ENCODE measurements around the gene ZDHHC11B. TPM values are rescaled to one million over a fixed set of nuclear protein-coding genes. Genes with fewer than 3 reads are reported as not detected.
"Not testable (repeated sequence)": the region's sequence is repeated elsewhere in the genome, so short reads cannot be mapped to it uniquely, and the experiment has no call there.

The ZDHHC11B gene
- total and polyA plus RNA-seq, 2 of the 13 experiments (the other 11 are each of a cell fraction or from before 2014, with no cell fraction given) = 0.11 to 0.12 TPM

GRCh38 chr5:745272-746142 is 39.0 kb downstream of the ZDHHC11B start:
- H3K9ac ChIP-seq (ENCODE audit: insufficient read depth, low read depth, low read length); POLR2A ChIA-PET; H2AFZ ChIP-seq (ENCODE audit: low read length); H3K4me2 ChIP-seq (ENCODE audit: low read depth, low read length); FAIRE-seq; H3K36me3 ChIP-seq (replicated peaks in 1 of 2; ENCODE audit: control insufficient read depth in 1 of 2, insufficient read depth in 2 of 2, low read length in 2 of 2); H3K4me1 ChIP-seq (ENCODE audit: insufficient read depth, low read length); H3K4me3 ChIP-seq (replicated peaks in 1 of 3; ENCODE audit: insufficient read depth in 1 of 3, low read depth in 2 of 3, low read length in 3 of 3); H4K20me1 ChIP-seq (ENCODE audit: insufficient read depth, low read length); H3K9me3 ChIP-seq (ENCODE audit: low read length); H3K27ac ChIP-seq (ENCODE audit: extremely low read length, insufficient read depth, low read length); H3K79me2 ChIP-seq (ENCODE audit: insufficient read depth, low read length); DNase-seq (ENCODE audit: low spot score); intact Hi-C loops (cut with micrococcal nuclease; ENCODE audit: unreplicated experiment); BruUV-seq (replicated peaks); CTCF ChIA-PET (ENCODE audit: low intra/inter-chr PET ratio, low total read pairs): not testable (repeated sequence)
- ATAC-seq = peak; percentile 33
- H3K27me3 ChIP-seq (ENCODE audit: control insufficient read depth in 1 of 2, insufficient read depth in 2 of 2, low read length in 2 of 2) = peaks cover 2 to 12% of the 10 kb centered on the region in 2 experiments; a peak in 1 of 5 replicates
- in situ Hi-C loops (cut with HindIII; ENCODE audit: extremely low pct_ligation_motif_present, low pct_unique_long_range_greater_than_20kb) = loop anchor here (5.0 kb wide), 1 partner anchor 97 kb away; no protein-coding TSS in a partner anchor
- 31% methylated on average over 18 of the region's 23 CpGs for WGBS (ENCODE audit: low lambda C conversion rate)

- CTCF ChIA-PET (ENCODE audit: low intra/inter-chr PET ratio, low total read pairs); BruUV-seq (replicated peaks); H3K4me2 ChIP-seq (ENCODE audit: low read depth, low read length); H3K4me3 ChIP-seq (replicated peaks in 1 of 3; ENCODE audit: insufficient read depth in 1 of 3, low read depth in 2 of 3, low read length in 3 of 3); H3K9ac ChIP-seq (ENCODE audit: insufficient read depth, low read depth, low read length); H2AFZ ChIP-seq (ENCODE audit: low read length); H3K9me3 ChIP-seq (ENCODE audit: low read length); H4K20me1 ChIP-seq (ENCODE audit: insufficient read depth, low read length); H3K79me2 ChIP-seq (ENCODE audit: insufficient read depth, low read length); ATAC-seq; H3K27me3 ChIP-seq (ENCODE audit: control insufficient read depth in 1 of 2, insufficient read depth in 2 of 2, low read length in 2 of 2); H3K4me1 ChIP-seq (ENCODE audit: insufficient read depth, low read length); intact Hi-C loops (cut with micrococcal nuclease; ENCODE audit: unreplicated experiment); H3K27ac ChIP-seq (ENCODE audit: extremely low read length, insufficient read depth, low read length); DNase-seq (ENCODE audit: low spot score); FAIRE-seq; H3K36me3 ChIP-seq (replicated peaks in 1 of 2; ENCODE audit: control insufficient read depth in 1 of 2, insufficient read depth in 2 of 2, low read length in 2 of 2); POLR2A ChIA-PET; in situ Hi-C loops (cut with HindIII; ENCODE audit: extremely low pct_ligation_motif_present, low pct_unique_long_range_greater_than_20kb): not testable (repeated sequence)
- 55% methylated on average over 11 of the region's 11 CpGs for WGBS (ENCODE audit: low lambda C conversion rate)
Observed at GRCh38 chr5:743696-744404, 40.7 kb downstream of the ZDHHC11B start.

- CTCF ChIA-PET (ENCODE audit: low intra/inter-chr PET ratio, low total read pairs); H3K4me1 ChIP-seq (ENCODE audit: insufficient read depth, low read length); DNase-seq (ENCODE audit: low spot score); H3K36me3 ChIP-seq (replicated peaks in 1 of 2; ENCODE audit: control insufficient read depth in 1 of 2, insufficient read depth in 2 of 2, low read length in 2 of 2); intact Hi-C loops (cut with micrococcal nuclease; ENCODE audit: unreplicated experiment); POLR2A ChIA-PET; ATAC-seq; H3K4me3 ChIP-seq (replicated peaks in 1 of 3; ENCODE audit: insufficient read depth in 1 of 3, low read depth in 2 of 3, low read length in 3 of 3); H3K27ac ChIP-seq (ENCODE audit: extremely low read length, insufficient read depth, low read length); H3K79me2 ChIP-seq (ENCODE audit: insufficient read depth, low read length); H2AFZ ChIP-seq (ENCODE audit: low read length); H3K4me2 ChIP-seq (ENCODE audit: low read depth, low read length); BruUV-seq (replicated peaks); FAIRE-seq; H4K20me1 ChIP-seq (ENCODE audit: insufficient read depth, low read length); H3K9me3 ChIP-seq (ENCODE audit: low read length); H3K9ac ChIP-seq (ENCODE audit: insufficient read depth, low read depth, low read length); H3K27me3 ChIP-seq (ENCODE audit: control insufficient read depth in 1 of 2, insufficient read depth in 2 of 2, low read length in 2 of 2); in situ Hi-C loops (cut with HindIII; ENCODE audit: extremely low pct_ligation_motif_present, low pct_unique_long_range_greater_than_20kb): not testable (repeated sequence)
- 35% methylated on average over 6 of the region's 6 CpGs for WGBS (ENCODE audit: low lambda C conversion rate)
Observed at GRCh38 chr5:742276-742675, 42.3 kb downstream of the ZDHHC11B start.
